ENCODE data around the gene PADI3. TPM values are rescaled to one million over a fixed set of nuclear protein-coding genes. Genes with fewer than 3 reads are reported as not detected.

The PADI3 gene
- total and polyA plus RNA-seq, 9 of the 15 experiments (the other 6 are each of a cell fraction or from before 2014, with no cell fraction given) = not detected

DNA sequence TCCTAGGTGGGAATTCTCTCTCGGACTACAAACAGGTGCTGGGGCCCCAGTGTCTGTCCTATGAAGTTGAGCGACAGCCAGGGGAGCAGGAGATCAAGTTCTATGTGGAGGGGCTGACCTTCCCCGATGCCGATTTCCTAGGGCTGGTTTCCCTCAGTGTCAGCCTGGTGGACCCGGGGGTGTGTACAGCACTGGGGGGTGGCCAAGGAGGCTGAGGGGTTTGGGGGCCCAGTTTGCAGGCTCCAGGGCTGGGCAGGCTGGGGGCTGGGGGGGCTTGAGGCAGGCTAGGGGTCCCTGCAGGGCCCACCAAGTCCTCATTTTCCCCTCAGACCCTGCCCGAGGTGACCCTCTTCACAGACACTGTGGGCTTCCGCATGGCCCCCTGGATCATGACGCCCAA is 20.3 kb upstream of the PADI3 start (continued):
- no peak for TF ChIP-seq CCAR2 (IDR thresholded peaks at IDR 0.05; ENCODE audit: low read depth, low read length)
- TF ChIP-seq HOXB6 (CRISPR knock-in tag; IDR thresholded peaks at IDR 0.05; ENCODE audit: borderline replicate concordance) = no peak
- TF ChIP-seq GATAD2B (IDR thresholded peaks at IDR 0.05; ENCODE audit: borderline replicate concordance) = no peak
- TF ChIP-seq ARHGAP35 (IDR thresholded peaks at IDR 0.05; ENCODE audit: partially characterized antibody) = no peak
- TF ChIP-seq, protein P1, sequence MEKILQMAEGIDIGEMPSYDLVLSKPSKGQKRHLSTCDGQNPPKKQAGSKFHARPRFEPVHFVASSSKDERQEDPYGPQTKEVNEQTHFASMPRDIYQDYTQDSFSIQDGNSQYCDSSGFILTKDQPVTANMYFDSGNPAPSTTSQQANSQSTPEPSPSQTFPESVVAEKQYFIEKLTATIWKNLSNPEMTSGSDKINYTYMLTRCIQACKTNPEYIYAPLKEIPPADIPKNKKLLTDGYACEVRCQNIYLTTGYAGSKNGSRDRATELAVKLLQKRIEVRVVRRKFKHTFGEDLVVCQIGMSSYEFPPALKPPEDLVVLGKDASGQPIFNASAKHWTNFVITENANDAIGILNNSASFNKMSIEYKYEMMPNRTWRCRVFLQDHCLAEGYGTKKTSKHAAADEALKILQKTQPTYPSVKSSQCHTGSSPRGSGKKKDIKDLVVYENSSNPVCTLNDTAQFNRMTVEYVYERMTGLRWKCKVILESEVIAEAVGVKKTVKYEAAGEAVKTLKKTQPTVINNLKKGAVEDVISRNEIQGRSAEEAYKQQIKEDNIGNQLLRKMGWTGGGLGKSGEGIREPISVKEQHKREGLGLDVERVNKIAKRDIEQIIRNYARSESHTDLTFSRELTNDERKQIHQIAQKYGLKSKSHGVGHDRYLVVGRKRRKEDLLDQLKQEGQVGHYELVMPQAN (IDR thresholded peaks at IDR 0.05; ENCODE audit: borderline replicate concordance) = no peak
- TF ChIP-seq POLR2H (tag; IDR thresholded peaks at IDR 0.05; ENCODE audit: low read depth) = no peak
- no peak for TF ChIP-seq NR3C1 (CRISPR knock-in tag; IDR thresholded peaks at IDR 0.05)
- no peak for TF ChIP-seq MTA3 (IDR thresholded peaks at IDR 0.05; ENCODE audit: borderline replicate concordance)

DNA sequence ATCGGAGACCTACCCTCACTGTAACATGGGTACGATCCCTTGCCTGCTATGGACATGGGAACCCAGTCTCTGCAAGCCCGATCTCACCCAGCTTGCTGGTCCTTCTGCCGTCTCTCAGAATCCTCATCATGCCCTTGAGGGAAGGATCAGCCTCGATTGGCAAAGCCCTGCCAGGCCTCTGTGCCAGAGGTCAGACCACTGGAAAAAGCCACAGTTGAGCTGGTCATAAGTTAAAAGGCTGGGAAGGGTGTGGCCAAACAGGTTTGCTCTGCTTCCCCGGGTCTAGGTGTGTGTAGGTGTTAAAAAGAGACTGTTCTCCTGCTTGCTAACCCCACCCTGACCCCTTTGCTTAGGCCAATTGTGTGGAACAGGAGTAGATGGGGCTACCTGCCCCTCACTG is 19.5 kb upstream of the PADI3 start:
- Histone ChIP-seq H3K9me1 (ENCODE audit: control insufficient read depth, insufficient read depth, low read length) (no peaks in the 10 kb centered on the region), H3K9me3 (replicated peaks; ENCODE audit: control insufficient read depth, insufficient read depth, low read depth, low read length) (no peaks in the 10 kb centered on the region), H3K79me2 (ENCODE audit: control insufficient read depth, insufficient read depth, low read length) (no peaks in the 10 kb centered on the region), H3K27ac (ENCODE audit: extremely low read depth, low read depth, low read length) (no peak overlapping the region), H3K27me3 (ENCODE audit: control insufficient read depth in 2 of 2, insufficient read depth in 2 of 2, low read length in 2 of 2) (peaks cover 5 to 70% of the 10 kb centered on the region in 2 experiments), H3K4me1 (replicated peaks in 1 of 2; ENCODE audit: control insufficient read depth in 2 of 2, insufficient read depth in 2 of 2, low read length in 2 of 2) (no peaks in the 10 kb centered on the region), H3K9ac (ENCODE audit: insufficient read depth in 1 of 2, low read depth in 2 of 2, low read length in 2 of 2) (no peak overlapping the region; a peak in 1 of 4 replicates), H3K36me3 (ENCODE audit: control insufficient read depth, insufficient read depth, low read length) (no peaks in the 10 kb centered on the region), H3K4me3 (no peak overlapping the region), H3K4me2 (ENCODE audit: insufficient read depth, low read length) (no peak overlapping the region), H4K20me1 (replicated peaks; ENCODE audit: control insufficient read depth, insufficient read depth, low read length) (peaks cover 9% of the 10 kb centered on the region), H2AFZ (ENCODE audit: low read depth, low read length) (no peak overlapping the region)
- ChIA-PET POLR2A (no interaction called here), CTCF (ENCODE audit: low intra/inter-chr PET ratio) (no interaction called here)
- intact Hi-C loops (cut with micrococcal nuclease) = no loop called here
- no peak for FAIRE-seq
- DNase-seq (ENCODE audit: extremely low read depth in 1 of 4, low spot score in 3 of 4) = no peak
- no peak for TF ChIP-seq SMAD2 (IDR thresholded peaks at IDR 0.05; ENCODE audit: low read depth, low read length)
- TF ChIP-seq MYNN (IDR thresholded peaks at IDR 0.05) = no peak
- TF ChIP-seq MYNN (CRISPR knock-in tag; IDR thresholded peaks at IDR 0.05) = no peak
- in situ Hi-C loops (cut with MboI) = no loop called here
- no peak for ATAC-seq
- no TSS peak for BruUV-seq (replicated peaks)
- WGBS (ENCODE audit: insufficient coverage, low coverage, missing lambda C conversion rate) = 0% methylated on average over 6 of the region's 6 CpGs
